Measurements from ENCODE around the gene LGALS14. TPM values are rescaled to one million over a fixed set of nuclear protein-coding genes. Genes with fewer than 3 reads are reported as not detected.

LGALS14 gene
- total RNA-seq, 1 experiment from 2014 or later, result not detected

DNA sequence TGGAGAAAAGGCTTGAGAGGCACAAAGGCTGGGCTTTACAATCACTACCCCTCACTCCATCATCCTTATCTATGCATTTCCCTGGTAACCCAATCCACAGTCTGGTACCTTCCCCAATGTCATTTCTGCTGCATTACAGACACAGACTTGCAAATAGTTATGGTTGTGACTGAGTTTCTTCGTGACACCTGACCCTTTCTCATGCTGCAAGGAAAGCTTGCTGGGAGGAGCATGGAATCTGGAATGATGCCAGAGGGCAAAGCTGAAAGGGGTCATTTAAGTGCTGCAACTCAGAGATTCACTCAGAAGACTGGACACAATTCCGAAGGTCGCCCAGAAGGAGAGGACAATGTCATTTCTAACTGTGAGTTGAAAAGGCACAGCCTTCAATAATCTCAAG lies 48.7 kb upstream of the LGALS14 start, which contains the start of gene LGALS16 (continued):
- TF ChIP-seq GTF2I (CRISPR knock-in tag; conservative IDR thresholded peaks at IDR 0.05), result no peak
- TF ChIP-seq FOXP1 (CRISPR knock-in tag; IDR thresholded peaks at IDR 0.05; ENCODE audit: borderline replicate concordance), result no peak
- TF ChIP-seq OVOL2 (CRISPR knock-in tag; IDR thresholded peaks at IDR 0.05; ENCODE audit: borderline replicate concordance), result no peak
- TF ChIP-seq, protein P1, sequence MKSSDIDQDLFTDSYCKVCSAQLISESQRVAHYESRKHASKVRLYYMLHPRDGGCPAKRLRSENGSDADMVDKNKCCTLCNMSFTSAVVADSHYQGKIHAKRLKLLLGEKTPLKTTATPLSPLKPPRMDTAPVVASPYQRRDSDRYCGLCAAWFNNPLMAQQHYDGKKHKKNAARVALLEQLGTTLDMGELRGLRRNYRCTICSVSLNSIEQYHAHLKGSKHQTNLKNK (CRISPR knock-in tag; IDR thresholded peaks at IDR 0.05), result no peak
- no peak for TF ChIP-seq TP53 (CRISPR knock-in tag; IDR thresholded peaks at IDR 0.05)
- no peak for TF ChIP-seq SMAD3 (CRISPR knock-in tag; IDR thresholded peaks at IDR 0.05; ENCODE audit: borderline replicate concordance)

DNA sequence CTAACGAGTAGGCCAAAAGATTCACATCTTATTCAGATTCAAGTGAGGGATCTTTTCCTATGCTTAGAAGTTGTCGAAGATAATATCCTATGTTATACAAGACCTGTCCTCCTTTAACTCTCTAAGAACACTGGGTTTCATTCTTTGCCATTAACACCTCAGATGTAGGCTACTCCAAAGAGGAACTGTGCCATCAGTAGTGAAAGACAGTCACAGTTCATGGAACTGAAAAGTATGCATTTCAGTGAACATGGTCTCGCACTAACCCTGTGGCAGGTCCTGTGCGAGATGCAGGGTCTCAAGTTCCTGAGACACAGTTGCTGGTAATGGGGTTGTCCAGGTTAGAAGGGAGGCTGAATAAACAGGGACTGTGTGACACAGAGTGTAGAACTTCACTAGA lies 44.5 kb upstream of the LGALS14 start:
- ChIA-PET CTCF (no interaction called here), POLR2A (no interaction called here)
- H3K27me3 Mint-ChIP-seq (ENCODE audit: low read depth), result peaks cover 42% of the 10 kb centered on the region
- no peak overlapping the region for H3K27ac Mint-ChIP-seq
- H3K36me3 Mint-ChIP-seq, result no peaks in the 10 kb centered on the region
- no peak for DNase-seq (ENCODE audit: low spot score)
- no peaks in the 10 kb centered on the region for H3K4me1 Mint-ChIP-seq
- ATAC-seq, result no peak
- H3K4me3 Mint-ChIP-seq, result no peak overlapping the region
- peaks cover 7% of the 10 kb centered on the region for H3K9me3 Mint-ChIP-seq
- TF ChIP-seq, protein P2, sequence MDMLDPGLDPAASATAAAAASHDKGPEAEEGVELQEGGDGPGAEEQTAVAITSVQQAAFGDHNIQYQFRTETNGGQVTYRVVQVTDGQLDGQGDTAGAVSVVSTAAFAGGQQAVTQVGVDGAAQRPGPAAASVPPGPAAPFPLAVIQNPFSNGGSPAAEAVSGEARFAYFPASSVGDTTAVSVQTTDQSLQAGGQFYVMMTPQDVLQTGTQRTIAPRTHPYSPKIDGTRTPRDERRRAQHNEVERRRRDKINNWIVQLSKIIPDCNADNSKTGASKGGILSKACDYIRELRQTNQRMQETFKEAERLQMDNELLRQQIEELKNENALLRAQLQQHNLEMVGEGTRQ (CRISPR knock-in tag; IDR thresholded peaks at IDR 0.05), result no peak
- TF ChIP-seq NR2C2 (CRISPR knock-in tag; IDR thresholded peaks at IDR 0.05) (no peak), CREB1 (CRISPR knock-in tag; IDR thresholded peaks at IDR 0.05) (no peak), PRRX2 (CRISPR knock-in tag; IDR thresholded peaks at IDR 0.05) (no peak), KAT7 (CRISPR knock-in tag; IDR thresholded peaks at IDR 0.05; ENCODE audit: borderline replicate concordance) (no peak), TEAD4 (CRISPR knock-in tag; IDR thresholded peaks at IDR 0.05) (no peak), SMAD3 (CRISPR knock-in tag; IDR thresholded peaks at IDR 0.05; ENCODE audit: borderline replicate concordance) (no peak), TCF7 (CRISPR knock-in tag; IDR thresholded peaks at IDR 0.05; ENCODE audit: low read depth) (no peak)
- TF ChIP-seq, protein P3, sequence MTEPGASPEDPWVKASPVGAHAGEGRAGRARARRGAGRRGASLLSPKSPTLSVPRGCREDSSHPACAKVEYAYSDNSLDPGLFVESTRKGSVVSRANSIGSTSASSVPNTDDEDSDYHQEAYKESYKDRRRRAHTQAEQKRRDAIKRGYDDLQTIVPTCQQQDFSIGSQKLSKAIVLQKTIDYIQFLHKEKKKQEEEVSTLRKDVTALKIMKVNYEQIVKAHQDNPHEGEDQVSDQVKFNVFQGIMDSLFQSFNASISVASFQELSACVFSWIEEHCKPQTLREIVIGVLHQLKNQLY (CRISPR knock-in tag; IDR thresholded peaks at IDR 0.05), result no peak
- TF ChIP-seq, protein P4, sequence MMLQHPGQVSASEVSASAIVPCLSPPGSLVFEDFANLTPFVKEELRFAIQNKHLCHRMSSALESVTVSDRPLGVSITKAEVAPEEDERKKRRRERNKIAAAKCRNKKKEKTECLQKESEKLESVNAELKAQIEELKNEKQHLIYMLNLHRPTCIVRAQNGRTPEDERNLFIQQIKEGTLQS (CRISPR knock-in tag; conservative IDR thresholded peaks at IDR 0.05), result no peak
- TF ChIP-seq, protein P5, sequence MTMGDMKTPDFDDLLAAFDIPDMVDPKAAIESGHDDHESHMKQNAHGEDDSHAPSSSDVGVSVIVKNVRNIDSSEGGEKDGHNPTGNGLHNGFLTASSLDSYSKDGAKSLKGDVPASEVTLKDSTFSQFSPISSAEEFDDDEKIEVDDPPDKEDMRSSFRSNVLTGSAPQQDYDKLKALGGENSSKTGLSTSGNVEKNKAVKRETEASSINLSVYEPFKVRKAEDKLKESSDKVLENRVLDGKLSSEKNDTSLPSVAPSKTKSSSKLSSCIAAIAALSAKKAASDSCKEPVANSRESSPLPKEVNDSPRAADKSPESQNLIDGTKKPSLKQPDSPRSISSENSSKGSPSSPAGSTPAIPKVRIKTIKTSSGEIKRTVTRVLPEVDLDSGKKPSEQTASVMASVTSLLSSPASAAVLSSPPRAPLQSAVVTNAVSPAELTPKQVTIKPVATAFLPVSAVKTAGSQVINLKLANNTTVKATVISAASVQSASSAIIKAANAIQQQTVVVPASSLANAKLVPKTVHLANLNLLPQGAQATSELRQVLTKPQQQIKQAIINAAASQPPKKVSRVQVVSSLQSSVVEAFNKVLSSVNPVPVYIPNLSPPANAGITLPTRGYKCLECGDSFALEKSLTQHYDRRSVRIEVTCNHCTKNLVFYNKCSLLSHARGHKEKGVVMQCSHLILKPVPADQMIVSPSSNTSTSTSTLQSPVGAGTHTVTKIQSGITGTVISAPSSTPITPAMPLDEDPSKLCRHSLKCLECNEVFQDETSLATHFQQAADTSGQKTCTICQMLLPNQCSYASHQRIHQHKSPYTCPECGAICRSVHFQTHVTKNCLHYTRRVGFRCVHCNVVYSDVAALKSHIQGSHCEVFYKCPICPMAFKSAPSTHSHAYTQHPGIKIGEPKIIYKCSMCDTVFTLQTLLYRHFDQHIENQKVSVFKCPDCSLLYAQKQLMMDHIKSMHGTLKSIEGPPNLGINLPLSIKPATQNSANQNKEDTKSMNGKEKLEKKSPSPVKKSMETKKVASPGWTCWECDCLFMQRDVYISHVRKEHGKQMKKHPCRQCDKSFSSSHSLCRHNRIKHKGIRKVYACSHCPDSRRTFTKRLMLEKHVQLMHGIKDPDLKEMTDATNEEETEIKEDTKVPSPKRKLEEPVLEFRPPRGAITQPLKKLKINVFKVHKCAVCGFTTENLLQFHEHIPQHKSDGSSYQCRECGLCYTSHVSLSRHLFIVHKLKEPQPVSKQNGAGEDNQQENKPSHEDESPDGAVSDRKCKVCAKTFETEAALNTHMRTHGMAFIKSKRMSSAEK (CRISPR knock-in tag; IDR thresholded peaks at IDR 0.05; ENCODE audit: borderline replicate concordance), result no peak
- TF ChIP-seq, protein P6, sequence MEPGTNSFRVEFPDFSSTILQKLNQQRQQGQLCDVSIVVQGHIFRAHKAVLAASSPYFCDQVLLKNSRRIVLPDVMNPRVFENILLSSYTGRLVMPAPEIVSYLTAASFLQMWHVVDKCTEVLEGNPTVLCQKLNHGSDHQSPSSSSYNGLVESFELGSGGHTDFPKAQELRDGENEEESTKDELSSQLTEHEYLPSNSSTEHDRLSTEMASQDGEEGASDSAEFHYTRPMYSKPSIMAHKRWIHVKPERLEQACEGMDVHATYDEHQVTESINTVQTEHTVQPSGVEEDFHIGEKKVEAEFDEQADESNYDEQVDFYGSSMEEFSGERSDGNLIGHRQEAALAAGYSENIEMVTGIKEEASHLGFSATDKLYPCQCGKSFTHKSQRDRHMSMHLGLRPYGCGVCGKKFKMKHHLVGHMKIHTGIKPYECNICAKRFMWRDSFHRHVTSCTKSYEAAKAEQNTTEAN (CRISPR knock-in tag; IDR thresholded peaks at IDR 0.05), result no peak
- TF ChIP-seq, protein P7, sequence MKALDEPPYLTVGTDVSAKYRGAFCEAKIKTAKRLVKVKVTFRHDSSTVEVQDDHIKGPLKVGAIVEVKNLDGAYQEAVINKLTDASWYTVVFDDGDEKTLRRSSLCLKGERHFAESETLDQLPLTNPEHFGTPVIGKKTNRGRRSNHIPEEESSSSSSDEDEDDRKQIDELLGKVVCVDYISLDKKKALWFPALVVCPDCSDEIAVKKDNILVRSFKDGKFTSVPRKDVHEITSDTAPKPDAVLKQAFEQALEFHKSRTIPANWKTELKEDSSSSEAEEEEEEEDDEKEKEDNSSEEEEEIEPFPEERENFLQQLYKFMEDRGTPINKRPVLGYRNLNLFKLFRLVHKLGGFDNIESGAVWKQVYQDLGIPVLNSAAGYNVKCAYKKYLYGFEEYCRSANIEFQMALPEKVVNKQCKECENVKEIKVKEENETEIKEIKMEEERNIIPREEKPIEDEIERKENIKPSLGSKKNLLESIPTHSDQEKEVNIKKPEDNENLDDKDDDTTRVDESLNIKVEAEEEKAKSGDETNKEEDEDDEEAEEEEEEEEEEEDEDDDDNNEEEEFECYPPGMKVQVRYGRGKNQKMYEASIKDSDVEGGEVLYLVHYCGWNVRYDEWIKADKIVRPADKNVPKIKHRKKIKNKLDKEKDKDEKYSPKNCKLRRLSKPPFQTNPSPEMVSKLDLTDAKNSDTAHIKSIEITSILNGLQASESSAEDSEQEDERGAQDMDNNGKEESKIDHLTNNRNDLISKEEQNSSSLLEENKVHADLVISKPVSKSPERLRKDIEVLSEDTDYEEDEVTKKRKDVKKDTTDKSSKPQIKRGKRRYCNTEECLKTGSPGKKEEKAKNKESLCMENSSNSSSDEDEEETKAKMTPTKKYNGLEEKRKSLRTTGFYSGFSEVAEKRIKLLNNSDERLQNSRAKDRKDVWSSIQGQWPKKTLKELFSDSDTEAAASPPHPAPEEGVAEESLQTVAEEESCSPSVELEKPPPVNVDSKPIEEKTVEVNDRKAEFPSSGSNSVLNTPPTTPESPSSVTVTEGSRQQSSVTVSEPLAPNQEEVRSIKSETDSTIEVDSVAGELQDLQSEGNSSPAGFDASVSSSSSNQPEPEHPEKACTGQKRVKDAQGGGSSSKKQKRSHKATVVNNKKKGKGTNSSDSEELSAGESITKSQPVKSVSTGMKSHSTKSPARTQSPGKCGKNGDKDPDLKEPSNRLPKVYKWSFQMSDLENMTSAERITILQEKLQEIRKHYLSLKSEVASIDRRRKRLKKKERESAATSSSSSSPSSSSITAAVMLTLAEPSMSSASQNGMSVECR (CRISPR knock-in tag; IDR thresholded peaks at IDR 0.05; ENCODE audit: borderline replicate concordance), result no peak
- TF ChIP-seq, protein P8, sequence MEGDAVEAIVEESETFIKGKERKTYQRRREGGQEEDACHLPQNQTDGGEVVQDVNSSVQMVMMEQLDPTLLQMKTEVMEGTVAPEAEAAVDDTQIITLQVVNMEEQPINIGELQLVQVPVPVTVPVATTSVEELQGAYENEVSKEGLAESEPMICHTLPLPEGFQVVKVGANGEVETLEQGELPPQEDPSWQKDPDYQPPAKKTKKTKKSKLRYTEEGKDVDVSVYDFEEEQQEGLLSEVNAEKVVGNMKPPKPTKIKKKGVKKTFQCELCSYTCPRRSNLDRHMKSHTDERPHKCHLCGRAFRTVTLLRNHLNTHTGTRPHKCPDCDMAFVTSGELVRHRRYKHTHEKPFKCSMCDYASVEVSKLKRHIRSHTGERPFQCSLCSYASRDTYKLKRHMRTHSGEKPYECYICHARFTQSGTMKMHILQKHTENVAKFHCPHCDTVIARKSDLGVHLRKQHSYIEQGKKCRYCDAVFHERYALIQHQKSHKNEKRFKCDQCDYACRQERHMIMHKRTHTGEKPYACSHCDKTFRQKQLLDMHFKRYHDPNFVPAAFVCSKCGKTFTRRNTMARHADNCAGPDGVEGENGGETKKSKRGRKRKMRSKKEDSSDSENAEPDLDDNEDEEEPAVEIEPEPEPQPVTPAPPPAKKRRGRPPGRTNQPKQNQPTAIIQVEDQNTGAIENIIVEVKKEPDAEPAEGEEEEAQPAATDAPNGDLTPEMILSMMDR (IDR thresholded peaks at IDR 0.05), result no peak
- TF ChIP-seq, protein P9, sequence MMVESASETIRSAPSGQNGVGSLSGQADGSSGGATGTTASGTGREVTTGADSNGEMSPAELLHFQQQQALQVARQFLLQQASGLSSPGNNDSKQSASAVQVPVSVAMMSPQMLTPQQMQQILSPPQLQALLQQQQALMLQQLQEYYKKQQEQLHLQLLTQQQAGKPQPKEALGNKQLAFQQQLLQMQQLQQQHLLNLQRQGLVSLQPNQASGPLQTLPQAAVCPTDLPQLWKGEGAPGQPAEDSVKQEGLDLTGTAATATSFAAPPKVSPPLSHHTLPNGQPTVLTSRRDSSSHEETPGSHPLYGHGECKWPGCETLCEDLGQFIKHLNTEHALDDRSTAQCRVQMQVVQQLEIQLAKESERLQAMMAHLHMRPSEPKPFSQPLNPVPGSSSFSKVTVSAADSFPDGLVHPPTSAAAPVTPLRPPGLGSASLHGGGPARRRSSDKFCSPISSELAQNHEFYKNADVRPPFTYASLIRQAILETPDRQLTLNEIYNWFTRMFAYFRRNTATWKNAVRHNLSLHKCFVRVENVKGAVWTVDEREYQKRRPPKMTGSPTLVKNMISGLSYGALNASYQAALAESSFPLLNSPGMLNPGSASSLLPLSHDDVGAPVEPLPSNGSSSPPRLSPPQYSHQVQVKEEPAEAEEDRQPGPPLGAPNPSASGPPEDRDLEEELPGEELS (CRISPR knock-in tag; IDR thresholded peaks at IDR 0.05), result no peak
